Skeletal muscle satellite cell (primary cell): ENCODE results near the gene ARPC4.

Source experiments
- H3K27me3 ChIP-seq: 2 replicates; pipeline ENCODE4 v1.7.0; 2013; ENCODE audit warnings: low read length; ENCODE audit not compliant: control insufficient read depth, insufficient read depth
- H3K36me3 ChIP-seq: 2 replicates; pipeline ENCODE4 v1.7.0; 2013; ENCODE audit warnings: mild to moderate bottlenecking, control low read depth, low read length; ENCODE audit not compliant: insufficient read depth
- H3K4me1 ChIP-seq: 2 replicates; pipeline ENCODE4 v1.7.0; 2013; ENCODE audit warnings: low read length; ENCODE audit not compliant: control insufficient read depth, insufficient read depth
- H3K4me2 ChIP-seq: 2 replicates; pipeline ENCODE4 v1.7.0; 2013; ENCODE audit warnings: mild to moderate bottlenecking, low read length
- H3K4me3 ChIP-seq: 2 replicates; pipeline ENCODE4 v1.7.0; 2013; ENCODE audit warnings: low read length
- H3K9ac ChIP-seq: 2 replicates; pipeline ENCODE4 v1.7.0; 2013; ENCODE audit warnings: mild to moderate bottlenecking, low read depth, low read length, moderate library complexity
- H3K9me3 ChIP-seq: replicated peaks from 2 replicates; pipeline ENCODE4 v1.7.0; 2013; ENCODE audit warnings: mild to moderate bottlenecking, control low read depth, low read length

Gene ARPC4

GRCh38 chr3:9800529-9800928, 7.6 kb downstream of the ARPC4 start:
- H3K4me3 ChIP-seq = no peak overlapping the region
- no peaks in the 10 kb centered on the region for H3K27me3 ChIP-seq
- H3K9ac ChIP-seq = no peak overlapping the region
- no peaks in the 10 kb centered on the region for H3K4me1 ChIP-seq
- H3K9me3 ChIP-seq = no peaks in the 10 kb centered on the region
- peaks cover 77% of the 10 kb centered on the region for H3K36me3 ChIP-seq
- no peak overlapping the region for H3K4me2 ChIP-seq

- peaks cover 9% of the 10 kb centered on the region for H3K4me1 ChIP-seq
- peaks cover 79% of the 10 kb centered on the region for H3K36me3 ChIP-seq
- H3K4me2 ChIP-seq = no peak overlapping the region
- H3K4me3 ChIP-seq = no peak overlapping the region
- H3K9ac ChIP-seq = no peak overlapping the region
- H3K9me3 ChIP-seq = no peaks in the 10 kb centered on the region
- no peaks in the 10 kb centered on the region for H3K27me3 ChIP-seq
Observed at GRCh38 chr3:9803494-9803893, 10.6 kb downstream of the ARPC4 start.

GRCh38 chr3:9804996-9805395, 12.1 kb downstream of the ARPC4 start:
- no peak overlapping the region for H3K4me3 ChIP-seq
- H3K4me2 ChIP-seq = no peak overlapping the region
- peaks cover 19% of the 10 kb centered on the region for H3K4me1 ChIP-seq
- H3K9ac ChIP-seq = no peak overlapping the region
- no peaks in the 10 kb centered on the region for H3K9me3 ChIP-seq
- H3K36me3 ChIP-seq = peaks cover 73% of the 10 kb centered on the region
- no peaks in the 10 kb centered on the region for H3K27me3 ChIP-seq

GRCh38 chr3:9806137-9806536, 13.3 kb downstream of the ARPC4 start:
- no peak overlapping the region for H3K4me3 ChIP-seq
- H3K4me2 ChIP-seq = no peak overlapping the region
- no peak overlapping the region for H3K9ac ChIP-seq
- no peaks in the 10 kb centered on the region for H3K9me3 ChIP-seq
- peaks cover 28% of the 10 kb centered on the region for H3K4me1 ChIP-seq
- H3K27me3 ChIP-seq = no peaks in the 10 kb centered on the region
- H3K36me3 ChIP-seq = peaks cover 63% of the 10 kb centered on the region

- H3K4me2 ChIP-seq = no peak overlapping the region
- H3K4me3 ChIP-seq = no peak overlapping the region
- H3K9ac ChIP-seq = no peak overlapping the region
- no peaks in the 10 kb centered on the region for H3K27me3 ChIP-seq
- H3K9me3 ChIP-seq = no peaks in the 10 kb centered on the region
- H3K36me3 ChIP-seq = peaks cover 56% of the 10 kb centered on the region
- peaks cover 28% of the 10 kb centered on the region for H3K4me1 ChIP-seq
Observed at GRCh38 chr3:9806688-9807589, 14.1 kb downstream of the ARPC4 start.

- Histone ChIP-seq H3K4me1 (peaks cover 28% of the 10 kb centered on the region), H3K4me2 (no peak overlapping the region), H3K36me3 (peaks cover 55% of the 10 kb centered on the region)
Observed at GRCh38 chr3:9807981-9808344, 15.1 kb downstream of the ARPC4 start.

GRCh38 chr3:9808345-9809037, 15.6 kb downstream of the ARPC4 start:
- no peaks in the 10 kb centered on the region for H3K27me3 ChIP-seq
- peaks cover 53% of the 10 kb centered on the region for H3K36me3 ChIP-seq
- no peak overlapping the region for H3K4me3 ChIP-seq

More at GRCh38 chr3:9807981-9808344, 15.1 kb downstream of the ARPC4 start:
- Histone ChIP-seq H3K9me3 (no peaks in the 10 kb centered on the region), H3K9ac (no peak overlapping the region), H3K4me3 (no peak overlapping the region), H3K27me3 (no peaks in the 10 kb centered on the region)

GRCh38 chr3:9809239-9809614, 16.3 kb downstream of the ARPC4 start:
- Histone ChIP-seq H3K36me3 (peaks cover 46% of the 10 kb centered on the region), H3K9ac (peak overlapping the region; percentile 85), H3K4me3 (peak overlapping the region; percentile 73), H3K9me3 (no peaks in the 10 kb centered on the region), H3K27me3 (no peaks in the 10 kb centered on the region), H3K4me2 (peak overlapping the region; percentile 91), H3K4me1 (peaks cover 28% of the 10 kb centered on the region)

More at GRCh38 chr3:9808345-9809037, 15.6 kb downstream of the ARPC4 start:
- Histone ChIP-seq H3K4me1 (peaks cover 28% of the 10 kb centered on the region), H3K9ac (no peak overlapping the region), H3K4me2 (no peak overlapping the region), H3K9me3 (no peaks in the 10 kb centered on the region)

- Histone ChIP-seq H3K4me2 (peak within 1 kb of the TSS; percentile 91), H3K9me3 (no peaks in the 10 kb centered on the region), H3K9ac (peak within 1 kb of the TSS; percentile 85), H3K4me3 (peak within 1 kb of the TSS; percentile 73), H3K36me3 (peaks cover 40% of the 10 kb centered on the region), H3K27me3 (no peaks in the 10 kb centered on the region), H3K4me1 (peaks cover 28% of the 10 kb centered on the region)
Observed at GRCh38 chr3:9809615-9810432, 16.9 kb downstream of the ARPC4 start, which contains the start of gene TTLL3. Gene TTLL3, plus strand, starts transcription at chr3:9810262. Its CDS starts 400 bp downstream, at chr3:9810662.

- Histone ChIP-seq H3K4me3 (peak overlapping the region; percentile 73), H3K9me3 (no peaks in the 10 kb centered on the region), H3K36me3 (peaks cover 34% of the 10 kb centered on the region), H3K27me3 (no peaks in the 10 kb centered on the region), H3K4me1 (peaks cover 28% of the 10 kb centered on the region), H3K4me2 (peak overlapping the region; percentile 91), H3K9ac (peak overlapping the region; percentile 85)
Observed at GRCh38 chr3:9810433-9810770, 17.5 kb downstream of the ARPC4 start.

GRCh38 chr3:9810846-9811245, 18.0 kb downstream of the ARPC4 start:
- Histone ChIP-seq H3K9me3 (no peaks in the 10 kb centered on the region), H3K4me3 (peak overlapping the region; percentile 73), H3K27me3 (no peaks in the 10 kb centered on the region), H3K4me2 (peak overlapping the region; percentile 91), H3K36me3 (peaks cover 30% of the 10 kb centered on the region), H3K9ac (peak overlapping the region; percentile 85), H3K4me1 (peaks cover 28% of the 10 kb centered on the region)
